Tongue (tissue), 2 donors: ENCODE results near the gene A1BG. TPM values are rescaled to one million over a fixed set of nuclear protein-coding genes. Genes with fewer than 3 reads are reported as not detected.
"Not testable (repeated sequence)": the region's sequence is repeated elsewhere in the genome, so short reads cannot be mapped to it uniquely, and the experiment has no call there.

Experiments
- DNase-seq: peaks from one replicate; pipeline ENCODE4 v3.0.0-alpha.2; 2015
- total RNA-seq: library from RNA; depleted of rRNA; stranded (reverse); fragments of >200 nt; gene quantifications from one replicate; pipeline ENCODE4 v1.2.3, GENCODE V29; 2014

Gene A1BG
- total RNA-seq, 1 donor from 2014 or later = 5.7 TPM

- no peak for DNase-seq
Observed at GRCh38 chr19:58361900-58362271, 8.6 kb upstream of the A1BG start.

GRCh38 chr19:58357481-58358145 lies 4.3 kb upstream of the A1BG start:
- no peak for DNase-seq

DNA sequence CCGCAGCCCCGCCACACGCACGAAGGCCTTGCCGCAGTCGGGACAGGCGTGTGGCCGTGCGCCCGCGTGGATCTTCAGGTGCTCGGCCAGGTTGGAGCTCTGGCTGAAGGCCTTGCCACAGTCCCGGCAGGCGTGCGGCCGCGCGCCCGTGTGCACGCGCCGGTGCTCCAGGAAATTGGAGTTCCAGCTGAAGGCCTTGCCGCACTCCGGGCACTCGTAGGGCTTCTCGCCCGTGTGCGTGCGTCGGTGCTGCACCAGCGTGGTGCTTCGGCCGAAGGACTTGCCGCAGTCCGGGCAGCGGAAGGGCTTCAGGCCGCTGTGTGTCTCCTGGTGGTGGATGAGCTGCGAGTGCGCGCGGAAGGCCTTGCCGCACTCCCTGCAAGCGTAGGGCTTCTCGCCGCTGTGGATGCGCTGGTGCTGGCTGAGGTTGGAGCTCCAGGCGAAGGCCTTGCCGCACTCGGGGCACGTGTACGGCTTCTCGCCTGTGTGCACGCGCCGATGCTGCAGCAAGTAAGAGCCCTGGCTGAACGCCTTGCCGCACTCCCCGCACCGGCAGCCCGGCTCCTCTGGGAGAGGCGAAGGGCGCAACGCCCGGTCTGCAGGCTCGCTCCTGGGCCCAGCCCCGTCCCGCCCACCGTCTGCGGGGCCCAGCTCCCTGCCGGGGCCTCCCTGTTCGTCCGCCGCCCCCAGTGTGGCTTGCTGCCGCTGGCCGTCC lies 3.6 kb upstream of the A1BG start:
- peak; percentile 46 for DNase-seq

- peak; percentile 51 for DNase-seq
Observed at GRCh38 chr19:58355908-58356765, 2.8 kb upstream of the A1BG start.

GRCh38 chr19:58355215-58355796 lies 2.0 kb upstream of the A1BG start:
- no peak for DNase-seq

GRCh38 chr19:58354478-58355030 lies 1.3 kb upstream of the A1BG start:
- DNase-seq = no peak

GRCh38 chr19:58353717-58354477 lies 605 bp upstream of the A1BG start:
- DNase-seq = no peak

- no peak for DNase-seq
Observed at GRCh38 chr19:58351990-58352755, 1.1 kb downstream of the A1BG start.

- no peak for DNase-seq
Observed at GRCh38 chr19:58351558-58351878, 1.8 kb downstream of the A1BG start.

- no peak for DNase-seq
Observed at GRCh38 chr19:58350871-58351557, 2.3 kb downstream of the A1BG start.

DNA sequence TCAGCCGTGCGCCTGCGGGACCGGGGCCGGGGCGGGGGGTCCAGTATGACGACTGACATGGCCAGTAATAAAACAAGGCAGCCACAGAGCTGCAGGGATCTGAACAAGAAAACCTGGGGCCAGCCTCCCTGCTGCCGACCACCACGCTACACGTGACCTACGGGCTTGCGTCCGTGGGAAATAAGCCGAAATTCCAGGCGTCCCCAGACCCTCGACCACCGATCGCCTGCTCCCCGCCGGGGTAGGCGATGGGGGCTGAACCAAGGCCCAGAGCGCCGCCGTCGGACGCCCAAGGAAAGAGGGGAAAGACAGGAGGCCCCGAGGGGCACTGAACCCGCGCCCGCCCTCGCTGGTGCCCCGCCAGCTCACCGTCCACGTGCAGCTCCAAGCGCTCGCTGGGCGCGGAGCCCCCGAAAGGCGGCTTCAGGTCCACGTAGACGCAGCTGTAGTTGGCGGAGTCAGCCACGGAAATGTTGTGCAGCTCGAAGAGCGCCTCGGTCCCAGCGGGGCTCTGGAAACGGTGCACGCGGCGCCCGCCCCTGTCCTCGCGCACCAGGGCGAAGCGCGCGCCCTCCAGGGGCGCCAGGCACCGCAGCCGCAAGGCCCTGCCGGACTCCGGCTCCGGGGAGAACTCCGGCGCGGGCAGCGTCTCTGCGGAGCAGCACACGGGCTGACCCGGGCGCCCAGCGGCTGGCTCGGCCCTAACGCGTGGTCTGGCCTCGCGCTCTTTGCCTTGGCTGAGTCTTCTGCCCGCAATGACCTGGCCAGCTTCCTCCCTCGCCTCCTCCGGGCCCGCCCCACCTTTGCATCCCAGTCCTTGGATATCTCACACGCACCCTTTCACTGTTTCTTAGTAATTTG lies 3.1 kb downstream of the A1BG start:
- no peak for DNase-seq

DNA sequence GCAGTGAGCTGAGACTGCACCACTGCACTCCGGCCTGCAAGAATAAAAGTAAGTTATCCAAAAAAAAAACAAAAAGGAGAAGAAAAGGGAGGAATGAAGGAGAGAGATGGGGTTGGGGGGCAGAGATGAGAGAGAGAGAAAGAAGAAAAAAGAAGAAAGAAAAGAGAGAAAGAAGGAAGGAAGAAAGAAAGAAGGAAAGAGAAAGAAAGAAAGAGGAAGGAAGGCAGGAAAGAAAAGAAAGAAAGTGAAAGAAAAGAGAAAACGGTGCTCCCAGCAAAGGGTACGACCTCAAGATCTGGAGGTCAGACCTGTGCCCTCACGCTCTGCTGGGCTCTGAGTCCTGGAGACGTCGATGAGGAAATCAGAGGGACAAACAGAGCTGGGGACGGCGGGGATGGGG lies 3.7 kb downstream of the A1BG start:
- no peak for DNase-seq

GRCh38 chr19:58348080-58348479 lies 5.2 kb downstream of the A1BG start:
- not testable (repeated sequence) for DNase-seq

GRCh38 chr19:58346961-58347929 lies 6.0 kb downstream of the A1BG start:
- peak; percentile 63 for DNase-seq

DNA sequence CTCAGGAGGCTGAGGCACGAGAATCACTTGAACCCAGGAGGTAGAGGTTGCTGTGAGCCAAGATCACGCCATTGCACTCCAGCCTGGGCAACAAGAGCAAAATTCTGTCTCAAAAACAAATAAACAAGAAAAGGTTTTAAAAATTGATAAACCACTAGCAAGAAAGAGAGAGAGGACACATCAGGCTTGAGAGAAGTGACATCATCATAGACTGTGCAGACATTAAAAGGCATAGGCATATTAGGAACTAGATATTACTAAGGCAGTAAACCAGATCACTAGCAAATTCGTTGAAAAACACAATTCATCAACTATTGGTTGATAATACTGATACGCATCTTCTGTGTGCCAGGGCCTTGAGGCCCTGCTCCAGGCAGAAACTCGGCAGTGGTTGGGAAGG lies 7.7 kb downstream of the A1BG start:
- no peak for DNase-seq

DNA sequence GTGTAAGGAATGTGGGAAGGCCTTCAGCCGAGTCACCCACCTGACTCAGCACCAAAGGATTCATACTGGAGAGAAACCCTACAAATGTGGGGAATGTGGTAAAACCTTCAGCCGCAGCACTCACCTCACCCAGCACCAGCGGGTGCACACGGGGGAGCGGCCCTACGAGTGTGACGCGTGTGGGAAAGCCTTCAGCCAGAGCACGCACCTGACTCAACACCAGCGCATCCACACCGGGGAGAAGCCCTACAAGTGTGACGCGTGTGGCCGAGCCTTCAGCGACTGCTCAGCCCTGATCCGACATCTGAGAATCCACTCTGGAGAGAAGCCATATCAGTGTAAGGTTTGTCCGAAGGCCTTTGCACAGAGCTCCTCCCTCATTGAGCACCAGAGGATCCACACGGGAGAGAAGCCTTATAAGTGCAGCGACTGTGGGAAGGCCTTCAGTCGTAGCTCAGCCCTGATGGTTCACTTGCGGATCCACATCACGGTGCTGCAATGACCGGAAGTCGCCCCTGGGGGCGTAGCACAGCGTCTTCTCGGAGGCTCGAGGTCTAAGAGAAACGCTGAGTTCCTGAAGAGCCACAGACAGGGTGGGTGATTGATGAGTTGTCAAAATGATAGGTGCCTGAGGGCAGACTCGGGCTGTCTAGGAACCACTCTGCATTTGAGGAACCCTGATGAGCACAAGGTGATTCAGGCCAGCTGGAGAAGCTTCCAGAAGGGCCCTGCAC lies 14.3 kb downstream of the A1BG start:
- DNase-seq = no peak

GRCh38 chr19:58338336-58338735 lies 15.0 kb downstream of the A1BG start:
- DNase-seq = no peak
